GM12801 (cell line): ENCODE data around the gene DDIAS.

Experiments used
- TF ChIP-seq, protein P1 (sequence below): IDR thresholded peaks from one replicate; pipeline ENCODE4 v1.5.1; 2011; ENCODE audit warnings: control low read depth; ENCODE audit not compliant: insufficient read length; ENCODE audit errors: extremely low read depth

Gene DDIAS

DNA sequence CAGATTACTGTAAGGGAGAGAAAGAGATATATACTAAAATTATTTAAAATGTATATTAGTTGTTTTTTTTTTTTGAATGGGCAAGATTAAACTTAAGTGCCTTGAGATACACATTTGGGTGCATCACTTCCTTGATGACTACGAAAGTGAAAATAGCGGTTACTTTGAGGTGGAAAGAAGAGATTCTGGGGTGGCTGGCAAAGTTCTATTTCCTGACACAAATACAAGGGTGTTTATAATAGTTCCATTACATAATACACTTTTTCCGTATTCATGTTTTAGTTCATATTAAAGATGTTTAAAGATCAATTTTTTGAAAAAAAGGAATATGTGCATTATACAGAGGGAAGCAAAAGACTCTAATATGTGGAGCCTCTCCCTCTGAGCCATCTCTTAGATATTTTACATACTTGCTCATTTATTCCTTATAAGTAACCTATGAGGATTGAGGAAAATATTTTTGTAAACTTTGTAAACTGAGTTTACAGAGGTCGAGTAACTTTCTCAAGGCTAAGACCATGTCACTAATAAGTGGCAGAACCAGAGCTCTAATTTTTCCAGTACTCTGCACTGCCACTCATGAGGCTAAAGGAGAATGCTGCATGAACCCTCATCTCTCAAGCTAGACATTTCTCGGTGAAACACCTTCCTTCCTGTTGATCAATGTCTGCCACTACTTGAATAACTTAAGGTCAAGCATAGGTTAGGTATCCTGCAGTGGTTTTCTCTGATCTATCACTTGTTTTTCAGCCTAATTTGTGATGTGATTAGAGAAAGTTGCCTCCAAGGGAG lies 58.6 kb downstream of the DDIAS start:
- TF ChIP-seq, protein P1, sequence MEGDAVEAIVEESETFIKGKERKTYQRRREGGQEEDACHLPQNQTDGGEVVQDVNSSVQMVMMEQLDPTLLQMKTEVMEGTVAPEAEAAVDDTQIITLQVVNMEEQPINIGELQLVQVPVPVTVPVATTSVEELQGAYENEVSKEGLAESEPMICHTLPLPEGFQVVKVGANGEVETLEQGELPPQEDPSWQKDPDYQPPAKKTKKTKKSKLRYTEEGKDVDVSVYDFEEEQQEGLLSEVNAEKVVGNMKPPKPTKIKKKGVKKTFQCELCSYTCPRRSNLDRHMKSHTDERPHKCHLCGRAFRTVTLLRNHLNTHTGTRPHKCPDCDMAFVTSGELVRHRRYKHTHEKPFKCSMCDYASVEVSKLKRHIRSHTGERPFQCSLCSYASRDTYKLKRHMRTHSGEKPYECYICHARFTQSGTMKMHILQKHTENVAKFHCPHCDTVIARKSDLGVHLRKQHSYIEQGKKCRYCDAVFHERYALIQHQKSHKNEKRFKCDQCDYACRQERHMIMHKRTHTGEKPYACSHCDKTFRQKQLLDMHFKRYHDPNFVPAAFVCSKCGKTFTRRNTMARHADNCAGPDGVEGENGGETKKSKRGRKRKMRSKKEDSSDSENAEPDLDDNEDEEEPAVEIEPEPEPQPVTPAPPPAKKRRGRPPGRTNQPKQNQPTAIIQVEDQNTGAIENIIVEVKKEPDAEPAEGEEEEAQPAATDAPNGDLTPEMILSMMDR: no peak

DNA sequence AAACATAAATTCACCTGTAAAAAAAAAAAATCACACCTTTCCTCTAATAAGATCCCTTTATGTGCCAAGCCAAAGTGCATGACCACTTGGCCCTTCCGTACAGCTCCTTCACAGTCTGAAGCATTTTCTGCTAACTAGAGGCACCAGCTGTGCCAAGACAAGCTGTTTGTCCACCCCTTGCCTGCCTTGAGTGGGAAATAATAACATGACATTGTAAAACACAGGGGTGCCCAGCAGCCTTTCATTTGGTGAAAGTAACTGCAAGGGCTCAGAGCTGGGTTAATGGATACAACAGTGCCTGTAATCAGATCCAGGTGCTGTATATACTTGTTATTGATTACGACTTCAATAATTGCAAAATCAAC lies 59.2 kb downstream of the DDIAS start:
- TF ChIP-seq, protein P1: no peak

DNA sequence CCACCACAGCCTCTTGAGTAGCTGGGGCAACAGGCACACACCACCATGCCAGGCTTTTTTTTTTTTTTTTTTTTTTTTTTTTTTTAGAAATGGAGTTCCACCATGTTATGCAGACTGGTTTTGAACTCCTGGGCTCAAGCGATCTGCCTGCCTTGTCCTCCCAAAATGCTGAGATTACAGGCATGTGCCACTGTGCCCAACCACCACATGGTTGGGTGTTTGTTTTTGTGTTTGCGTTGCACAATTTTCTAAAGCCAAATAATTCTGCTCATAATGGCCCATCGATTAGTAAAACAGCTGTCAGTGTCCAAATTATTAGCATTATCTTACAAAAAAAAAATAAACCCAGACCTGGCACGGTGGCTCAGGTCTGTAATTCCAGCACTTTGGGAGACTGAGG lies 65.8 kb downstream of the DDIAS start:
- TF ChIP-seq, protein P1: no peak

DNA sequence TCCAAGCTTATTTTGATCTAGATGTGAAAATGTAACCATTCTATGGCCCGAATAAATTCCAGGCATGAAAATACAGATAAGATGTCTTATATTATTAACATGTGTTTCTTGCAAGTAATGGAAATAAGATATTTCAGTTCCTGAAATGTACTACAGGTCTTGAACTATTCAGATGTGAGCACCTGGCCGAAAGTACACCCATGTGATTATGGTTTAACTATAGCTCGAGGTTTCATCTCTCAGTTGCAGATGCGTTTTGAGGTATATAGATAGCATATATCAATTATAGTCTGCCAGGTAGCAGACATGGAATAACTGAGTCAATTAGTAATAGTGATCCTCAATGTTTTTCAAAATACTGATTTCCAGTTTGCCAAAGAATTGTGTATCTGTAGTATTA lies 68.3 kb downstream of the DDIAS start:
- TF ChIP-seq, protein P1: no peak

DNA sequence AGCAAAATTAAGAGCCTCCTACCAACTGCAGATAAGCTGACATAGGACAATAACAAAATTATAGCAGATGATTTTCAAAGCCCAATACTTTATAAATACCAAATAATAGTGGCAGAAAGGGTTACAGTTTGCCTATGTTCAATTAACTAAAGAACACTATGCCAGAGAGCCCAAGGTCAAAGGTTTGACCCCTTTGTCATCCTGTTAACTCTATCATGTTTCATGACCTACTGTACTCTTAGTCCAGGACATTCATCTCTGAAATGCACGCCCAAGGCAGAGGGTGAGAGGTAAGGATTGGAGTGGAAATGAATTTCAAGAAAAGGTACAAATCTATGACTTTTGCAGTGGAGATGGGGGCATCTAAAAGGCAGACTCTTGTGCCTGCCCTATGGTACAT lies 70.6 kb downstream of the DDIAS start:
- TF ChIP-seq, protein P1: no peak

DNA sequence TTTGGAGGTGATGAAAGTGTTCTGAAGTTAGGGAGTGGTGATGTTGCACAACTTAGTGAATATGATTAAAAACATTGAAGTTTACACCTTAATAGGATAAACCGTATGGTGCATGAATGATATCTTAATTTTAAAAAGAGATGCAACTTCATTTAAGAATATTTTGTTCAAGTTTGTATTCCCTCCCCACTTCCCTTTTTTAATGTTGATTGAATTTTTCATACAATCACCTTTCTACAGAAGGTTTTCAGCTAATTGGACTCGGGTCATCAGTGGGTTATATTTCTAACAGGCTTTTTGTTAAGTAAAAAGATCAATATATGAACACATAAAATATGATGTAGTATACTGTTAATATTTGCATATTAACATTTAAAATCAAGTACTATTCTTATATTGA lies 72.6 kb downstream of the DDIAS start:
- TF ChIP-seq, protein P1: no peak

DNA sequence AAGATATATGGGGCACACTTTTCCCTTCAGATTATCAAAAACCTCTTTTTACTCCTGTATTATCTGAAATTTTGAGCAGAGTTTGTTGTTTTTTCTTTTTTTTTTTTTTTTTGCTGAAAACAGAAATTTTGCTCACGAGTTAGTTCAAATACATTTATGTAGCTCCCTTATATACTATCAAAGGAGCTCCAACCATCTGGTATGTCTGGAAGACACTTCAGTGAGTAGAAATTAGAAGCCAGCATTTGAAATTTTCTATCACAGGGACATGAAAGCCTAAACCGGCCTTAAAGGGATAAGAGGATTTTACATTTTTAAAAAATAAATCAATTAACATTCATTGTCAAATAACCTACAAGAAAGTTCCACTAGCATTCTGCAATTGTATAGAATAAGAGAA lies 73.3 kb downstream of the DDIAS start:
- TF ChIP-seq, protein P1: no peak
